Fibroblast of skin of left biceps (primary cell): ENCODE measurements around the gene NCK1.
A peak's percentile ranks its signal among the peaks of the same experiment; 100 is the strongest.

ENCODE experiments used
- DNase-seq, 2 experiments: peaks; one replicate each; pipeline ENCODE4 v3.0.0-alpha.2; 2013; ENCODE audit warnings: low read depth in 2 of 2

The NCK1 gene

GRCh38 chr3:136861890-136862616, at the start of gene NCK1:
NCK1 (plus strand) TSS chr3:136862208; CDS start chr3:136928002, 65,794 bp downstream.
- DNase-seq: peak; percentile 95 to 96

GRCh38 chr3:136817448-136817847, 44.6 kb upstream of the NCK1 start:
- no peak for DNase-seq

DNA sequence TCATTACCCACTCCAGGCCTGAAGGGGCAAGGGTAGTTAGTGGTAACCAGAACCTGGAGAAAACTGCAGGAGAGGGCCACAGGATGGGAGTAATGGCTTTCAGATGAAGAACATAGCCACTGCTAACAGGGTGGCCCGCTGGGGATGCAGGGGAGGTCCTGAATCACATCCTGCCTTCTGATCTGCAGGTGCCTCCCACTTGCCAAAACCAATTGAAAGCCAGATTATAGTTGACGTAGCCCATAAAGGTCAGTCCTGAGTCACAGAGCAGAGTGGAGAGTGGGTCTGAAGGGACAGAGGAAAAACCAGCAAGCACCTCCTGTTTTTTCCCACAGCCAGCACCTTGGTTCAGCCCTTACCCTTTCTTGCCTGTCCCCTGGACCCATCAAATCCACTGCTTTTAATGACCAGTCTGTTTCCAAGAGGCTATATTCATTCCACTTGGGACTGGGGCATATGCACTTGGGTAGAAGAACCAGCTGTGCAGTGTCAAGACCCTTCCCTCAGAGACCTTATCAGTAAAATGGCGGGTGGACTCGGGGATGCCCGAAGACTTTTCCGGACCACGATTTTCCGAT, 43.7 kb upstream of the NCK1 start:
- DNase-seq: no peak

- DNase-seq: no peak
These were observed 43.1 kb upstream of the NCK1 start, which contains the start of gene SLC35G2 for GRCh38 chr3:136818769-136819391. SLC35G2 (plus strand) TSS chr3:136819126; CDS start chr3:136854461, 35,335 bp downstream.

GRCh38 chr3:136819392-136819730, 42.6 kb upstream of the NCK1 start:
- DNase-seq: peak; percentile 43 to 46

DNA sequence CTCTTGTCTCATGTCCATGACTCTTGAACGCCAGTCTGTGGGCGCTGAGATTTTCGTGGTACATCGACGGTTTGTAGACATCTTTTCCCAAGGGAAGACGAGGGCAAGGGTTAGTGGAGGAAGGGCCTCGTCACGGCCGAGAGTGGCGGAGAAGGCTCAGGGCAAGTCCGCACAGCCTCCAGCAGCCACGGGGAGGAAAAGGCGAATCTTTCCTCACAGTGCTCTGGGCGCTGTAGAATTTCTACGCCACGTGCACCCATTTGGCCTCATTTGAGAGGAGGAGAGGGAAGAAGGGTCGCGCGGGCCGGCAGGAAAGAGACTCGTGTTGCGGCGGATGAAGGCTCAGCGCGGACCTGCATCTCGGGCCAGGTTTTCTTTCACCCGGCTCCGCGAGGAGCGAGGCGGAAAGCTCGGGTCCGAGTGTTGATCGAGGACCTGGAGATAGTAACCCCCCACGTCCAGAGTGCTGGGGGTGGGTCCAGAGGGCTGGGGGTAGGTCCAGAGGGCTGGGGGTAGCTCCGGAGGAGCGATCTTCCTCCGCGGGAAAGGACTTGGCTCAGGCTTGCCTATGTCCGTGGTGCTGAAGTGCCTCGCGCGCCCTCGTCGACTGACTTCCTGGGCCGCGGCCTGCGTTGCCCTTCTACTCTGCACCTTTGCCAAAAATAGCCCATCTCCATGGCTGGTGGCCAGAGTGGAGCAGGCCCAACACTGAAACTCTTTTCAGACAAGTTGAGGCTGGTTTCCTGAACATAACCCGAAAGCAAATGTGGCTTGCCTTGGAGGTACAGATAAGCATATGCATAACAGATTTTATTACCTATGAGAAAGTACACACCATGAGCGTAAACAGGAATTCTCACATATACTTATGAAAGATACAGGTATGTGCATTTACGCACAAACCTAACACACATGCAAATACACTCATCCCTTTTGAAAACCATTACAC, 42.0 kb upstream of the NCK1 start:
- DNase-seq: no peak

DNA sequence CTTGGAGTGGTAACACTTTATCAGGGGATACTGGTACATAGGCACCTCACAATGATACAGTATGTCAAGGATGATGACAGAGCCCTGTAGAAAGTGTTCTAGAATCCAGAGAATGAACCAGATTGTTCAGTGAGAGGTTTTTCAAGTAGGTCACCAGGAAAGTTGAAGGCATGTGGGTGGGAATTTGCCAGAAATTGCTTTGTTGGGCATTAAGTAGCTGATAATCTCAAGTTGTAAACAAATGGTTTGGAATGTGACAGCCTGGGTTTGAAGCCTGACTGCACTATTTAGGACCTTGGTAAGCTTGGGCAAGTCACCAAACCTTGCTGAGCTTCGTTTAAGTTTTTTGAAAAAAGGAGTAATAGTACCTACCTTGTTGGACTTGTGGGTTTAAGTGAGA, 30.5 kb upstream of the NCK1 start:
- no peak for DNase-seq

GRCh38 chr3:136835089-136835812, 26.8 kb upstream of the NCK1 start:
- no peak for DNase-seq

DNA sequence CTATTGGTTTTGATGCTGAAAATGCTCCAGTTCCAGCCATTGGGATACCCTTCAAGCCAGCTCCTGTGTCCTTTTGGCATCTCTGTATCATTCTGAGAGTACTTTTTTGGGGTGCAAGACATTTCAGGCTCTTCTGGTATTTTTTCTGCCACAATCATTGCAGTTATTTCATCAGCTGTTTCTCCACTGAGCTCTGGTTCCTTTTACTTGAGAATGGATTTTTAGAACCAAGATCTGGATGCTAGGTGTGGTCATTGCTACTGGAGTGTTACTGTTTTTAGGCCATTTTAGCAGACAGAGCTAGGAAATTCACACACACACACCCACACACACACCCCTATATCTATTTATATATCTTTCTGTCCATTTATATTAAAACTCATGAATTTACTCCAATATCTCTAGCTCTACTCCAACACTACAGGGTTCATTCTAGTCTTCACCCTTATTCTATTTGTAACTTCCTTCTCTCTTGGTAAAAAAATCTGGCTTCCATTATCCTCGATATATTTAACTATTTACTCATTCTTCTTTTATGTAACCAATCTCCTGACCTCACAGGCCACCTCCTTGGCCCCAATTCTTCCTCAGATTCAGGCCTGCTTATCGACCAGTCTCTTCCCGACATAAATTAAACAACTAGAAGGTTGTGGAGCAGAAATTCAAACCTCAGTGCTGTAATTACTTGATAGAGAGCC, 26.0 kb upstream of the NCK1 start:
- no peak for DNase-seq

DNA sequence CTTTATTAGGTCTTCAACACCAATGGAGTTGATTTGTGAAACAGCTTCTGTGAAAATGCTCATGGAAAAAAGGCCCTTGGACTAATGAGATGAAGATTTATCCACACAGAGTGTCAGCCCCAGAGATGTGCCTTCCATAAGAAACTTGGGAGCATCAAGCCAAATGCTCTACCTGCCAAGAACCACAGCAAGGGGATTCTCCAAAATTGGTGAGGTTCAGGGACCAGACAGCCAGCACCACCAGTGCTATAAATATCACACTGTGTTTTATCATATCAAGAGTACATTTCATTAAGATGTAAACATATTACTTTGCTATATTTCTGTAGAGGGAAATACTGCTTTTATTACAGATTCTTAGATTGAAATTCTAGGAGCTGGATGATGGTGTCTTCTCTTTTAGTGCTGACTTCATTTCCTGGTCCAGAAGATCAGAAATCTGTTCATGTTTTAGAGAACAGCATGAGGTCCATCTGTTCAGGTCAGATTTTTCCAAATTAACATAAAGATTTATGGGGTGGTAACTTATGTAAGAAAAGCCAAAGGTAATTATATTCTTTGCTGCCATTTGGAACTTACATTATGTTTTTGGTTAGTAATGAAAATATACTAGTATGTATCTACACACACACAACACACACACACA, 25.4 kb upstream of the NCK1 start:
- DNase-seq: no peak

DNA sequence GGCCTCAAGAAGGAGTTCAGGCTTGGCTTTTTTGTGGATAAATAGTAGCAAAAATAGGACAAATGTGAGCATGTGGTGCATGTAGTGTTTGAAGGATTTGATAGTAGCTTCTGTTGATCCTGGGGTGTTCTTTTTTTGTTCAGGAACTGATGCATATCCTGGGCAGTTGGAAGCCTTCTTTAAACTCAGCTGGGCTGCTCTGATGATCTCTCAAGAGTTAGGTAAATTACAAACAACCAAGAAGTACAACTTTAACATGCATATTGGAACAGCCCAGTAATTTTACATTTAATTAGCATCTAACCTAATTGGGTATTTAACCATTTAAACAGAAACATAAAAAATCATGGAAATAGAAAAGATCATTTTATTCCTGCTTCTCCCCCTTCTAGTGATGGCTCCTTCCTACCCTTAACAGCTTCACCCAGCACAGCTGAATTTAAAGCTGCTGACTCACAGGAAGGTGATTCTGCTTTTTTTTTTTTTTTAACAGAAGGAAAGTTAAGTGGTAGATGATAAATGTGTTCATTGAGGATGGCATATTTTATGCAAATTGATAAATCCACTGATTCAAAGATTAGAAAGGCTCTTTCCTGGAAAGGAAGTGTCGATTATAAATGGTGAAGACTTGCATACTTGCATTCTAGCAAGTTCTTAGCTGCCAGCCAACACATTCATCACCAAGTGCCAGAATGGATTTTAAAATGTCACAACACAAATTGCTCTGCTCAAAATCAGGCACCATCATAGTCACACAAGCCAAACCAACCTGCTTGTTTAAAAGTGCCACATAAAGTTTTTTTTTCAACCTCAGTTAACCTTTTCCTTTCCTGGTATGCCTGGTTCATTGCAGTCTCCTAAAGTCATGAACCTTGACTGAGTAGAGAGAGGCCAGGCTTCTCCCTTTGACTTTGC, 23.1 kb upstream of the NCK1 start:
- DNase-seq: no peak

DNA sequence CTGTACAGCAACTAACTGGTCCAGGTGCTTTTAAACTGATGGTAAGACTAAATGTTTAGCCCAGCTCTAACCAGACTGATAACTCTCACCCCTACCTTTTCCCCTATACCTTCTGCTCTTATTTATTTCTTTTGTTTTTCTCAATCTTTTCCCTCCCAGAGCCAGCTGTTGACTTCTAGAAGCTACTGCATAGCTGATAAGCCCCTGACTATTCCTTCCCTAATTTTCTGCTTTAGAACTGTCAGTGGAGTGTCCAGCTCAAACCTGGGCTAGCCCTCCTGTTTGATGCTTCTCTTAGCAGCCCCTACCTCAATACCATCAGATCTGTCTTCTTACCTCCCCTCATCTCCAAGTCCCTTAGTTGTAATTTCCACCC, 22.5 kb upstream of the NCK1 start:
- DNase-seq: no peak

DNA sequence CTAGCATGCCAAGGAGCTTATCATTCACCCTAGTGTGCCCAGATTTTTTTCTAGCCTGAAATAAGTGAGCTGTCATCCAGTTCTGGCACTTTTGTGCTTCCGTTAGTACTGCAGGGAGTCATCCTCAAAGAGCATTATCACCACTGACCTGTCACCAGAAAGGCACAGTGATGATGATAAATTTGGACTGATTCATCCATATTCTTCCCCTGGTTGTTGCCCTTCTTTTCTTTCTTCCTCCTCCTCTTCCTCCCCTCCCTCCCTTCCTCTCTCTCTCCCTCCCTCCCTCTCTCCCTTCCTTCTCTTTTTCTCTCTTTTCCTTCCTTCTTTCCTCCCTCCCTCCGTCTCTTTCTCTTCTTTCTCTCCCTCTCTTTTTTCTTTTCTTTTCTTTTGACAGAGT, 21.8 kb upstream of the NCK1 start:
- DNase-seq: no peak

- no peak for DNase-seq
These were observed 19.7 kb upstream of the NCK1 start for GRCh38 chr3:136842294-136842693.

DNA sequence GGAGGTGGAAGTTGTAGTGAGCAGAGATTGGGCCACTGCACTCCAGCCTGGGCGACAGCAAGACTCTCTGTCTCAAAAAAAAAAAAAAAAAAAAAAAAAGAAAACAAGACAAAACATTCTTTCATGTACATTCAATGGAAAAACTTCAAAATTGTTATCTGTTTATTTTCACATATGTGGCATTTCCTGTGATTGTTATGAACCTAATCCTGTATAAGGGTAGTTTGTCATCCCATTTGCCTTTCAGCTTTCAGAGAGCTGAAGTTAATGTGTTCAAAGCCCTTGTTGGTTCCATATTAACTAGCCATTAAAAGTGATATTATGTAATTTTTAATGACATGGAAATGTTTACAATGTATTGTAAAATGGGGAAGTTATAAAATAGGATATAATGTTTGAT, 17.3 kb upstream of the NCK1 start:
- no peak for DNase-seq

DNA sequence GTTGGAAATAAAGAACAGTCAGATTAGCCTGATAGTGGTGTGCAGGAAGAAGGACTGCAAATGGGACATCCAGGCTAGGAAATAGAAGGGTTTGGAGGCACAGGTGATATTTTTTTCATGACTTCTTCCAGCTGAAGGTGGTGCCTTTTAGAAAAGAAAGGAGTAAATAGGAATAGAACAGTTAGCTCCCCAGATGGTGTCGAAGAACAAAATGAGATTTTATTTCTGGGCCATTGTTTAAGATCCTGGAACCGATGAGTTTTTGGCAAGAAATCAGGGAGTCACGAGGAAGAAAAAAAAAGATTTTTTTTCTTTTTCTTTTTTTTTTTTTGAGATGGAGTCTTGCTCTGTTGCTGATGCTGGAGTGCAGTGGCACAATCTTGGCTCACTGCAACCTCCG, 9.8 kb upstream of the NCK1 start:
- DNase-seq: no peak

- DNase-seq: no peak
These were observed 5.3 kb upstream of the NCK1 start for GRCh38 chr3:136856665-136857064.

- no peak for DNase-seq
These were observed 3.6 kb upstream of the NCK1 start for GRCh38 chr3:136858381-136858780.

GRCh38 chr3:136860541-136860940, 1.5 kb upstream of the NCK1 start:
- no peak for DNase-seq
